Tibial nerve (tissue), 4 donors: ENCODE results near the gene SMG6.

ENCODE experiments used
- CTCF ChIP-seq, 5 experiments: fragments of 200-600 bp in 3 of 5; fragments of 450-650 bp in 2 of 5; sonication (generic) in 3 of 5; IDR thresholded peaks; one replicate each; pipeline ENCODE4 v1.5.1; 2016 to 2019; ENCODE audit warnings: antibody characterized with exemption in 5 of 5, mild to moderate bottlenecking in 3 of 5, moderate library complexity in 2 of 5
- EP300 ChIP-seq, 2 donors: sonication (generic); formaldehyde crosslinking; IDR thresholded peaks; one replicate each; pipeline ENCODE4 v1.6.1; 2017; ENCODE audit warnings: antibody characterized with exemption in 2 of 2, mild to moderate bottlenecking in 1 of 2

GRCh38 chr17:2212400-2212981 lies 91.1 kb downstream of the SMG6 start:
- TF ChIP-seq EP300 (IDR thresholded peaks at IDR 0.05): peak in 1 of 2 donors; percentile 73
- no peak for TF ChIP-seq CTCF (IDR thresholded peaks at IDR 0.05)
